NCI-H2081 (cell line): Measurements from ENCODE around the gene FNDC3B.

ENCODE experiments used
- DNase-seq, 2 experiments: peaks; one replicate each; lab custom pipeline; 2025; lab: John Stamatoyannopoulos, UW

The FNDC3B gene

DNA sequence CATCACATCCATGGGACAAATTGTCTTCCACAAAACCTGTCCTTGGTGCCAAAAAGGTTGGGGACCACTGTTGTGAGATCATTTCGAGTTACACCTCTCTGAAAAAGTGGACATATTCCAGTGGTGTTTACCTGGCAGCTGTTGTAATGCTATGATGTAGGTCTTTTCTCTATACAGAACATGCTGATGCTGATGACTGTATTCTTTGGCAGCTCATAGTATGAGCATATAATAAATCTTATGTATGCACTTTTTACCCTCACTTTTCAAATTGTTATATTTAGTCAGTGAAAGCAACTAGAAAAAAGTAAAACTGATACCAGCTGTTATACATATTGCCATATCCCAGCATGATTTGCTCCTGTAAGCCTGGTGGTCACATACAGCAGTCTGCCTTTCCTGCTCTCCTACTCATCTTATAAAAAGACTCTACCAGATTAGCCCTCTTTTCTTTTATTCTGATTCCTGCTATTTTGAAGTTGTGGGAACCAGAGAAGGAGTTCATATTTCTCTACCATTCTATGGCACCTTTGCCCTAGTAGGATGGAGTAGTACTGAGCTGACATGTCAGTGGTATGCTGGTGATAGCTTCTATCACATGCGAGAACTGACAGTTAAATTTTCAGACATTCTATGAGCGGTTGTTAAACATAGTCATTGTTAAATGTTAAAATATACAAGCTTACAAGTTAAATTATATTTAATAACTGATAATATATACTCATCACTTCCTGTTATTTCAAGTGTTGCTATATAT, 128.7 kb downstream of the FNDC3B start:
- no peak for DNase-seq

- DNase-seq, result no peak
These were observed 130.8 kb downstream of the FNDC3B start for GRCh38 chr3:172170073-172170709.

DNA sequence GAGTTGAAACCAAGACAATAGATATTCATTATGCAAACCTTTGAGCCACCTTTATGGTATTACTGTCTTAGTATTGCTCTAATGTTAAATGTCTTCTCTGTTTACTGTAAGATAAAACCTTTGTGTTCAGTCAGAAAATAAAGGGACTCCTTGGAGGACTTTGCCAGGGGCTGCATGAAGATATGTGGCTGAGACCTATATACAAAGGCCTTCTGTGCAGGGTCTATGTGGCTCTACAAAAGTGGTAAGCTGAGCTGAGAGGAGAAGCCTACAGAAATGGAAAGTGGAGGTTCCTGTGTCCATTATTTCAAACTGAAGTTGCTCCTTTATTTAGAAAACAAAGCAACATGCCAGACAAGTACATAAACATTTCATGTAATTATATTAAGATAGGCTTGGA, 131.5 kb downstream of the FNDC3B start:
- DNase-seq, result no peak

- DNase-seq, result no peak
These were observed 132.2 kb downstream of the FNDC3B start for GRCh38 chr3:172171396-172172075.

GRCh38 chr3:172173316-172174254, 134.2 kb downstream of the FNDC3B start:
- DNase-seq, result no peak

DNA sequence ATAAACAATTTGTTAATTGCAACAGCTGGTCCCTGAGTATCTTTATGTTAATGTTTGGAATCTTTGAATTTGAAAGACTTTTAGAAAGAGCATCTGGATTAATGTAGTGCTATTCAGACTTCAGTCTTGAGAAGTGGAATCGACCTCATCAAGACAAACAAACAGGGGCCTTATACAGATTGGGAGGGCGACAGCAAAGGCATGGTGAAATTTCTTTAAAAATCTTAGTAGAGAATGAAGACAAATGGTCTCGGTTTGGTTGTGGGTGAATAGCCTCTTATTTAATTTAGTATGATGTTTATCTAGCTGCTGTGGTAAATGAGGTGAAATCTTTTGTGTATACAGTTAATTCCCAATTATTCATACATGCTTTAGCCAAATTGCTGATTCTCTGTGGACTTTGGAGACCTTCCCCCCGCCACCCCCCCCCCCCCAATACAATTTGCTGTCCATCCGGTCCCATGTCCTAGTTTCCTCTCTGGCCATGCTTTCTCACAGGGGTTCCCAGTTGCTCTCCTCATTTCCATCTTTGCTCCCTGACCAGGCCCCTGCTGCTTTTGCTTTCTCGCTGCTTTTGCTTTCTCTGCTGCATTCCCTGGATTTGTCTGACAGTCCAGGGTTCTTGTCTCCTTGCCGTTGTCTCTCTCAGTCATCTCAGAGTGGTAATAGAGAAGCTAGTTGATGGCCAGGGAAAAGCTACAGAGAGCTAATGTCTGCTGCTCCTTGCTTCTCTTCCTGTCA, 135.3 kb downstream of the FNDC3B start:
- peak in 1 of 2 experiments; percentile 15 for DNase-seq

DNA sequence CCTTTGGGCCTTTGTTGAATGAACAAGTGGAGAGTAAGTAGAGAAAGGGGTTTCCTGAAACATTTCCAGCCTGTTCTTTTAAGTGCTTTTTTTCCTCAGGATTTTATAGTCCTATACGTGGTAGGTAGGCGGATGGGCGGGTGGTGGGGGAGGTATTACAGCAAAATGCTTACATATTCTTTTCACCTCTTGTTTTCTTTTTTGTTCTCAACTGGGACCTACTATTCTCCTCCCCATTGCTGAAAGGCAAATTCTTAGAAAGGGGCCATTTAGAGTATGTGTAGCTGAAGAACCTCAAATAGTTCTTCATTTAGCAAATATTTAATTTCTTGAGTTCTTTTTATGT, 135.8 kb downstream of the FNDC3B start:
- no peak for DNase-seq

DNA sequence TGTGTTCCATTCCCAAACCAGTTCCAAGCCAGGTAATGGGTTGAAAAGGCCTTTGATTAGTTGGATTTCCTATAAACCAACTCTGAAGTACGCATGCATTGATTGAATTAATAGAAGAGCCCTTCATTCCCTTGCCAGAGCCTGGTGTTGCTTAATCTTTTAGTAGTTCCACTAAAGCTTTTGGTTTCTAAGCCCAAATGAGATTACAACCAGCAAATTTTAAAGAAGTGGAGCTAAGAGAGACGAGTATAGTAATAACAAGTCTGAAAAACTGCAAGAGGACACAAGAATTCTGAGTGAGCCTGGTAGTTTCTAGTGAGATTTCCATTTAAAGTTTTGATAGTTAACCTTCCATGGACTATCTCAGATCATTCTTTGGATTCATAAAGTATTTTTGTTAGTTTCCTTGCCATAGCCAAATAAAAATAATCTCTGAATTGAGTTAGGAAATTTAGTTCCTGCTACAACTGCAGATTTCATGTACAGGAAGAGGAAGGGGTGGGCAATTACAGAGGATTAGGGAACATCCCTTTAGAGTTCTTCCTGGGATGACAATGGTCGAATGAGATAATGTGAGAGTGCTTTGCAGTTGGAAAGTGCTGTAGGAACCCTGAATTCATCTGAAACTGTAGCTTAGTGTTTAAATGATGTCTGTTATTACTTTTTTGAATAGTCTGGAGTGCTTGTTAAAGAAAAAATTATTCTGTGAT, 136.8 kb downstream of the FNDC3B start:
- DNase-seq, result no peak

GRCh38 chr3:172177046-172177445, 137.7 kb downstream of the FNDC3B start:
- no peak for DNase-seq

- no peak for DNase-seq
These were observed 138.5 kb downstream of the FNDC3B start for GRCh38 chr3:172177803-172178316.

GRCh38 chr3:172179680-172180399, 140.5 kb downstream of the FNDC3B start:
- DNase-seq, result no peak

DNA sequence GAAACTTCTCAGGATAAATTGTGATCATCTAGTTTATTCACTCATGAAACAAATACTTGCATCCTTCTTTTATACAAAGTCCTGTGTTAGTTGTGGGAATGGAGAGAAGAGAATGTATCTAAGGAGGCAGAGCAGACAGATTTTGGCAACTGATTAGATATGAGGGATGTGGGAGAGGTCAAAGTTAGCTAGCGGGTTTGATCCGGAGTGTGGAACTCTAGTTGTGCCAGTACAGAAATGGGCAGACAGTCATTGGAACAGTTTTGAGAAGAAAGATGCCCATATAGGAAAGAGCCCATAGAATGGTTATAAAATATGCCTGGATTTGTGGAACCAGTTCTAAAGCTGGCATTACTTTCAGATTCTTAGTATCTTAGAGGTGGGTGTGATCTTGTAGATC, 141.1 kb downstream of the FNDC3B start:
- DNase-seq, result no peak

DNA sequence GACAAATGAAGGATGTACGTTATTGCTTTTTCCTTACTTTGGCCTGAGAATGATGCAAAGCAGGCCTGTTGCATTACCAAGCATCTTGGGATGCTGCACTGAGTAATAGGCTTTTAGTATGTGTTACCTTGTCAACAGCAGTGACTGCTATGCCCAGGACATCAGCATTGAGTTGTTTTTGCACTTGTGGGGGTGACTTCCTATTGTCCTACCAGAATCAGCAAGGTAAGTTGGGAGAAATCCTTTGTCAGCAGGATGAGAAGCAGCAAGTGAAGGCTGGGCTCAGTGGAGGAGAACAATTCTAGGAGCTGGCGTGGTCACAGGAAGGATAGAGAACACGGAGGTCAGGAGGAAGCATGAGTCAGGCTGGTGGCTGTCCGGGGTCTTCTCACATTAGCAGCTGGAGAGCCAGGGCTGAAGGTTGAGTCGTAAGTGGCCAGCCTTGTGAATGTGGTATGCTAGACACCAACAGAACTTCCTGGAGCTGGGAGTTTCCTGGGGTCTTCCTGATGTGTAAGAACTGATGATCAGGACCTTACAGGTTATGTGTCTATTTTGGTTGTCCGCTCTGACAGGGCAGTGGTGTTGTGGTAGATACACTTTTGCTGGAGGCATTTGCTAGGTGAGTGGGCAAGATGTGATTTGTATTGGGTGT, 142.7 kb downstream of the FNDC3B start:
- no peak for DNase-seq

GRCh38 chr3:172182797-172183196, 143.4 kb downstream of the FNDC3B start:
- no peak for DNase-seq

DNA sequence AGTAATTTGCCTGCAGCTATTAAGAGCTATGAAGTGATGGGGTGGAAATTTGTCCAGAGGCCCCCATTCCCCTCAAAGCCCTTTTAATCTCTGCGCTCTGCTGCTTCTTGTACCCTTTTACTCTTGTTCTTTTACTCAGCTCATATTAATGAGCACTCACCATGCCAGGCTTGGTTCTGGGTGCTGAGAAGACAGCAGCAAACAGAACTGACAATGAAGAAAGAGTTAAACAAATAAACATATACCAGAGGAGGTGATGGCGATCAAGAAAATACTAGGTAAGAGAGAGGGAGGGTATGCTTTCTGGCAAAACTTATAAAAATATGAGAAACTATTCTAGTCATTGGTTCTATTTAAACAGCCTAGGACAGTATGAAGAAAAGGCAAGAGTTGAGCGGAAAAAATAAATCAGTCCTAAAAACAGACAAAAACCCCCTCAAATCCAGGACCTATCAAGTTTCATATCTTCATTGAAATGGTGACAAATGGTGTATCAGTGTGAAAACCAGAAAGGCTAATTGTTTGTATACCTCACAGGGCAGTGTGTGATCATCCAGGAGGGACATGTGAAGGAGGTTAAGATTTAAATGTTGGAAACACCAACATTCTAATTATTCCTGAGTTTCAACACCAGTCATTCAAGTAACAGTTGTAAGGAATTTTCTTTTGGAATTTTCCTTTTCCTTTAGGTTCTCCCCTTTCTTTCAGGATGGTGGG, 144.9 kb downstream of the FNDC3B start:
- DNase-seq, result no peak

GRCh38 chr3:172185907-172186306, 146.5 kb downstream of the FNDC3B start:
- no peak for DNase-seq

- no peak for DNase-seq
These were observed 147.2 kb downstream of the FNDC3B start for GRCh38 chr3:172186607-172187006.

DNA sequence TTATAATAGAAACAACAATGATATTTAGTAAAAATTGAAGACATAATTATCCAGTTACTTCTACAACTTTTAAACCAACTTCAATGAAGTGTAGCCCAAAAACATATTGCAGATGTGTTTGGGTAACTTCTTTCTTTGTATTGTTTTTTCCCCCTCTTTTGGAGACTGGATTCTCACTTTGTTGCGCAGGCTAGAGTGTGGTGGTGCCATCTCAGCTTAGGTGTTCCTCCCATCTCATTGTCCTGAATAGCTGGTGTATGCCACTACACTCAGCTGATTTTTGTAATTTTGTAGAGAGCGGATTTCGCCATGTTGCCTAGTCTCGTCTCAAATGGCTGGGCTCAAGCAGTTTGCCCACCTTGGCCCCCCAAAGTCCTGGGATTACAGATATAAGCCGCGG, 148.1 kb downstream of the FNDC3B start:
- DNase-seq, result no peak

DNA sequence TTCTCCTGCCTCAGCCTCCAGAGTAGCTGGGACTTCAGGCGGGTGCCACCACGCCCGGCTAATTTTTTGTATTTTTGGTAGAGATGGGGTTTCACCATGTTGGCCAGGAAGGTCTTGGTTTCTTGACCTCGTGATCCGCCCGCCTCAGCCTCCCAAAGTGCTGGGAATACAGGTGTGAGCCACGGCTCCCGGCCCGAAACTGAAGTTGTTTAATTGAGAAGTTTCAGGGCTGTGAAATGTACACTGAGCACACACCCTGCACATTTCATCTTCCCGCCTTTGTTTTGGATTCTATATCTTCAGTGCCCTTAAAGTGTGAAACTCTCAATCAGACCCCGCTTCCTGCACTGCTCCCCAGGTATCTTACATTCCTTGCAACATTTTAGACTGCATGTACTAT, 149.1 kb downstream of the FNDC3B start:
- no peak for DNase-seq
